Sigmoid colon (tissue), 7 donors: ENCODE results near the gene NAV1. TPM values are rescaled to one million over a fixed set of nuclear protein-coding genes. Genes with fewer than 3 reads are reported as not detected.

ENCODE experiments used
- DNase-seq: peaks from one replicate; pipeline ENCODE4 v3.0.0-alpha.2; 2019
- H3K27ac ChIP-seq, 4 donors: fragments of 200-600 bp; sonication (generic); one replicate each; pipeline ENCODE4 v1.5.1; 2016 to 2019; ENCODE audit warnings: mild to moderate bottlenecking in 1 of 4
- H3K27me3 ChIP-seq, 3 donors: fragments of 200-600 bp; sonication (generic); one replicate each; pipeline ENCODE4 v1.5.1; 2019; ENCODE audit warnings: mild to moderate bottlenecking in 1 of 3
- H3K36me3 ChIP-seq, 4 donors: fragments of 200-600 bp; sonication (generic); one replicate each; pipeline ENCODE4 v1.5.1; 2016 to 2019
- H3K4me1 ChIP-seq, 4 donors: fragments of 200-600 bp; sonication (generic); one replicate each; pipeline ENCODE4 v1.5.1; 2017 to 2019
- H3K4me3 ChIP-seq, 4 donors: fragments of 200-600 bp; sonication (generic); one replicate each; pipeline ENCODE4 v1.5.1; 2017 to 2019; ENCODE audit warnings: mild to moderate bottlenecking in 2 of 4, moderate library complexity in 1 of 4
- H3K9me3 ChIP-seq, 4 donors: fragments of 200-600 bp in 3 of 4; sonication (generic) in 3 of 4; one replicate each; pipeline versions ENCODE4 v1.5.1 to v1.6.1; 2013 to 2019
- CTCF ChIP-seq, 4 experiments: fragments of 450-650 bp in 3 of 4; fragments of 200-600 bp in 1 of 4; IDR thresholded peaks; one replicate each; pipeline ENCODE4 v1.5.1; 2016 to 2019; ENCODE audit warnings: antibody characterized with exemption in 4 of 4, mild to moderate bottlenecking in 3 of 4, moderate library complexity in 2 of 4
- EP300 ChIP-seq, 4 donors: sonication (generic); formaldehyde crosslinking; IDR thresholded peaks; one replicate each; pipeline ENCODE4 v1.6.1; 2017; ENCODE audit warnings: antibody characterized with exemption in 4 of 4
- POLR2A ChIP-seq, 2 donors: fragments of 450-650 bp; IDR thresholded peaks; one replicate each; pipeline ENCODE4 v1.6.1; 2016; ENCODE audit warnings: antibody characterized with exemption in 2 of 2, mild to moderate bottlenecking in 2 of 2, moderate library complexity in 2 of 2
- POLR2AphosphoS5 ChIP-seq, 4 donors: sonication (generic); formaldehyde crosslinking; IDR thresholded peaks; one replicate each; pipeline ENCODE4 v1.6.1; 2017; ENCODE audit warnings: antibody characterized with exemption in 4 of 4
- WGBS, 2 donors: extraction: QIAGEN DNeasy Blood & Tissue Kit; methylation state at CpG; one replicate each; pipeline ENCODE4 v1.1.7; 2013; 5-methylcytosine and 5-hydroxymethylcytosine counted together
- intact Hi-C: fragments of 100-400 bp; cut with DNase I; formaldehyde crosslinking; loops from one replicate; pipeline ENCODE4 v1.15.1; 2023
- polyA plus RNA-seq, 3 donors: library from polyadenylated mRNA; stranded (reverse); fragments of 200-250 nt; gene quantifications; one replicate each; pipeline ENCODE4 v1.2.3, GENCODE V29; 2013
- total RNA-seq, 4 donors: library from RNA; depleted of rRNA; stranded (reverse); fragments of >200 nt; gene quantifications; one replicate each; pipeline ENCODE4 v1.1.0, GENCODE V29; 2016
- donor health status: healthy with polysubstance abuse.
- donor health status: Bipolar disorder and iron deficiency.
- donor health status: healthy.

Gene NAV1
- total and polyA plus RNA-seq, 7 donors, result 1.8 to 44.9 (median 17.1) TPM

DNA sequence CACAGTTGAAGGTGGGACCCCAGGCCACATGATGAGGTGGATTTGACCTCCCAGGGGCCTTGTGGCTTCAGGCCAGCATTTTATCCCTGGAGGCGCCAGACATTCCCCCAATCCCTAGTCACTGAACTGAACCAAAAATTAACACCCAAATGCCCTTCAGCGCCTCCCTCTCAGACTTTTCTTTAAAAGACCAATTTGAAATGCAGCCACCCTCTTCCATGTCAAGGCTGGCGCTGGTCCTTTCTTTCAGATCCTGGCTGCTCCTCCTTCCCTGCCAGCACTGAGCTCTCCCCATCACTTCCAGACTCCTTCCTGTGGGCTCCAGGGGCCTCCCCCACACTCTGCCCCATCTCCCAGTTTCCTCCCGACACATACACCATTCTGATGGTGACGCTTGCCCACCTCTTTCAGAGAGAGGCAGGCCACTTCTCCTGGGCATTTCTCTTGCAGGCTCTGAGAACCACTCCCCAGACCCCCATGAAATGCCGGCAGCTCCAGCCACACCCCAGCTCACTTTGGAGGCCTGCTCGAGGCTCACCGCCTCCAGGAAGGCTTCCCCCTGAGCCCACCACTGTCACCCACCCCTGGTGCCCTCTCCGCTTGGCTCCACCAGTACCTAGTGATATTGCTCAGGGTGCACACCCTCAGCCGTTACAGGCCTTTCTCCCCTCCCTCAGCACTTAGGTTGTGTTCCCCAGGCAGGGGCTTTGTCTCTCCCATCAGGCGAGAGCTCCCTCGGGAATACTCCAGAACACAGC is 27.0 kb downstream of the NAV1 start:
- TF ChIP-seq CTCF (IDR thresholded peaks at IDR 0.05), result no peak
- TF ChIP-seq POLR2A (IDR thresholded peaks at IDR 0.05), result no peak
- no peak for TF ChIP-seq POLR2AphosphoS5 (IDR thresholded peaks at IDR 0.05)
- Histone ChIP-seq H3K27me3 (no peaks in the 10 kb centered on the region), H3K4me3 (no peak overlapping the region), H3K4me1 (peaks cover 0 to 55% (median 40%) of the 10 kb centered on the region in 4 donors), H3K36me3 (no peaks in the 10 kb centered on the region), H3K9me3 (no peaks in the 10 kb centered on the region), H3K27ac (peak overlapping the region in 3 of 4 donors; percentile 27 to 81 (median 64))
- DNase-seq, result peak; percentile 63
- 90% methylated on average over 12 of the region's 12 CpGs for WGBS, 2 donors
- intact Hi-C loops, result no loop called here

GRCh38 chr1:201566529-201566823 is 27.5 kb downstream of the NAV1 start:
- Histone ChIP-seq H3K27me3 (no peaks in the 10 kb centered on the region), H3K36me3 (no peaks in the 10 kb centered on the region), H3K9me3 (no peaks in the 10 kb centered on the region), H3K4me1 (peaks cover 0 to 53% (median 38%) of the 10 kb centered on the region in 4 donors), H3K4me3 (no peak overlapping the region), H3K27ac (peak overlapping the region in 1 of 4 donors; percentile 64)
- DNase-seq, result no peak
- 71 to 78% methylated on average over 2 of the region's 2 CpGs for WGBS, 2 donors
- TF ChIP-seq EP300 (IDR thresholded peaks at IDR 0.05) (no peak), CTCF (IDR thresholded peaks at IDR 0.05) (no peak), POLR2A (IDR thresholded peaks at IDR 0.05) (no peak), POLR2AphosphoS5 (IDR thresholded peaks at IDR 0.05) (no peak)
- intact Hi-C loops, result no loop called here

GRCh38 chr1:201566933-201567801 is 28.2 kb downstream of the NAV1 start:
- Histone ChIP-seq H3K27me3 (no peaks in the 10 kb centered on the region), H3K4me1 (peaks cover 0 to 47% (median 31%) of the 10 kb centered on the region in 4 donors), H3K4me3 (no peak overlapping the region), H3K27ac (no peak overlapping the region), H3K9me3 (no peaks in the 10 kb centered on the region), H3K36me3 (no peaks in the 10 kb centered on the region)
- intact Hi-C loops, result no loop called here
- peak; percentile 58 for DNase-seq
- TF ChIP-seq CTCF (IDR thresholded peaks at IDR 0.05) (no peak), EP300 (IDR thresholded peaks at IDR 0.05) (no peak), POLR2A (IDR thresholded peaks at IDR 0.05) (no peak), POLR2AphosphoS5 (IDR thresholded peaks at IDR 0.05) (no peak)
- 88 to 89% methylated on average over 10 of the region's 10 CpGs for WGBS, 2 donors

DNA sequence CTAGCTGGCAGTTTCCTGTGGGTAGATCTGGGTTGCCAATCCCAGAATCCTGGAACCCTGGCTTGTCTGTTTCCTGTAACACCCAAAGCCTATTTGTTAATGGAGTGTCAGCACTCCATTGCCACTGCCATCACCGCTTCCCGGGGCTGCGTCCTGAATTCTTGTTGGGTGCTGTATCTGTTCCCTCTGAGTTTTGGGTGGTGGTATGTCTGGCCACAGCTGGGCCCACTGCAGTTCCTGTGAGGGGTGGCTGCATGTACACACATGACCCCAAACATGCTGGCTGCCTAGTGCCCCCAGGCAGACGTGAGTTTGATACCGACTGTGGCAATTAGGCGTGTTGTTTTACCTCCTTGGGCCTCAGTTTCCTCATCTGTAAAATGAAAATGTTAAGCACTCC is 29.3 kb downstream of the NAV1 start:
- peaks cover 0 to 36% (median 21%) of the 10 kb centered on the region in 4 donors for H3K4me1 ChIP-seq
- intact Hi-C loops, result no loop called here
- no peak overlapping the region for H3K27ac ChIP-seq
- no peak overlapping the region for H3K4me3 ChIP-seq
- no peaks in the 10 kb centered on the region for H3K9me3 ChIP-seq
- 89 to 91% methylated on average over 6 of the region's 6 CpGs for WGBS, 2 donors
- peak; percentile 48 for DNase-seq
- no peaks in the 10 kb centered on the region for H3K27me3 ChIP-seq
- TF ChIP-seq CTCF (IDR thresholded peaks at IDR 0.05) (no peak), EP300 (IDR thresholded peaks at IDR 0.05) (no peak)
- no peaks in the 10 kb centered on the region for H3K36me3 ChIP-seq
